ENCODE measurements around the gene PSMA2. TPM values are rescaled to one million over a fixed set of nuclear protein-coding genes. Genes with fewer than 3 reads are reported as not detected.

PSMA2 gene
- total RNA-seq, result 10 to 100 TPM; 14.7 to 58.9 (median 42.8) TPM

DNA sequence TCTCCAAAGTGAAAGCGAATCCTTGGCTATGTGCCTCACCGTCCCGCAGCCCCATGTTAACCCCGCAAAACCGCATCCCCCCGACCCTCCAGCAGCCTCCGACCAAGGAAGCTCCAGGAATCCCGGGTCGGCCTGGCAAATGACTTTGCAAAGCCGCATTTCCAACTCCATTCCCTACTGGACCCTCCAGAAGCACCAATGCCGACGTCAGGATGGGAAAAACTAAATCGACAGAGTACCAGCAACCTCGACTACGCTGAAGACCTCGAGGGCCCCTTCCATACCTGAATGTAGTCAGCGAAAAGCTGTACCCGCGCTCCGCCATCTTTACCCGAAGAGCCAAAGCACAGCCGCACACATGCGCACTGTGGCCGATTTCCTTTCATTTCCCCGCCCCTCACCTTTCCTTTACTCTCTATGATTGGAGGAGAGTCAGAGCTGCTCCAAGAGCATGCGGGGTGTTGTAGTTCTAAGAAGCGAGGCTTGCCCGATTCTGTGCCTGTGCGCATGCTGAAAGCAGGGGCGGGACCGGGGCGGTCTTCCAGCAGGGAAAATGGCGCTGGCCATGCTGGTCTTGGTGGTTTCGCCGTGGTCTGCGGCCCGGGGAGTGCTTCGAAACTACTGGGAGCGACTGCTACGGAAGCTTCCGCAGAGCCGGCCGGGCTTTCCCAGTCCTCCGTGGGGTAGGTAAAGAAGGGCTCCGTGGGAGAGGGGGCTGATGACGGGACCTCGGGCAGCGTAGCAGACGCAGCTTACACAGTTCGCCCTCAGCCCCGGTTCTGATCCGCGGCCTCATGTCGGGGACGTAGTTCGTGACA lies at the start of gene PSMA2, which contains the start of gene MRPL32:
PSMA2 (minus strand) TSS at position 341 of the 818 bp plus-strand sequence; CDS start at position 325, 16 bp downstream.
MRPL32 (plus strand) TSS at position 543 of the 818 bp plus-strand sequence; CDS start at position 554, 11 bp downstream.
- no peaks in the 10 kb centered on the region for H3K9me3 ChIP-seq
- 1% methylated on average over 39 to 44 of the region's 56 CpGs for WGBS, 2 donors
- peaks cover 31 to 57% (median 44%) of the 10 kb centered on the region in 4 donors for H3K4me1 ChIP-seq

DNA sequence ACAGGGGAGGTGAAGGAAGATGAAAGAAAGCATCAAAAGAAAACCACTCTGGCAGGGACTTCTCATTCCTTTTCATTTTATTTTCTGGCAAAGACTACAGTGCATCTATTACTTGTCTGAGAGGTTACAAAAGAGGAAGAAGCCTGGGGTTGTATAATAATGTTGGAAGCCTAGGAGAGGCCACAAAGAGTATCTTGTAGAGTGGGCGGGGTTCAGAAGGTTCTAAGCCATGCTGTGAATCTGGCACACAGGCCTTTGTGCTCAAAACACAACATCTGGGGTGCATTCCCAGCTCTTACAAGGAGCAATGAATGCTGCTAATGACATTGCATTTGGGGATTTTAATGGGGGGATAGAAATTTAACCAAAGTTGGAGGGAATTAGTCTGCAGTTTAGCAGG lies 49.6 kb upstream of the PSMA2 start:
- H3K4me1 ChIP-seq, result no peaks in the 10 kb centered on the region
- peaks cover 0 to 5% (median 0%) of the 10 kb centered on the region in 4 donors for H3K9me3 ChIP-seq
- ATAC-seq (ENCODE audit: low FRiP score in 2 of 2) (no peak), DNase-seq (no peak)
- WGBS, 2 donors, result 73 to 89% methylated on average over 1 of the region's 1 CpG
- no peak overlapping the region for H3K27ac ChIP-seq
- no peak overlapping the region for H3K4me3 ChIP-seq
- H3K27me3 ChIP-seq, result no peaks in the 10 kb centered on the region
- no peak for TF ChIP-seq POLR2A (IDR thresholded peaks at IDR 0.05)
- TF ChIP-seq POLR2AphosphoS5 (IDR thresholded peaks at IDR 0.05), result no peak
- TF ChIP-seq, protein P1, sequence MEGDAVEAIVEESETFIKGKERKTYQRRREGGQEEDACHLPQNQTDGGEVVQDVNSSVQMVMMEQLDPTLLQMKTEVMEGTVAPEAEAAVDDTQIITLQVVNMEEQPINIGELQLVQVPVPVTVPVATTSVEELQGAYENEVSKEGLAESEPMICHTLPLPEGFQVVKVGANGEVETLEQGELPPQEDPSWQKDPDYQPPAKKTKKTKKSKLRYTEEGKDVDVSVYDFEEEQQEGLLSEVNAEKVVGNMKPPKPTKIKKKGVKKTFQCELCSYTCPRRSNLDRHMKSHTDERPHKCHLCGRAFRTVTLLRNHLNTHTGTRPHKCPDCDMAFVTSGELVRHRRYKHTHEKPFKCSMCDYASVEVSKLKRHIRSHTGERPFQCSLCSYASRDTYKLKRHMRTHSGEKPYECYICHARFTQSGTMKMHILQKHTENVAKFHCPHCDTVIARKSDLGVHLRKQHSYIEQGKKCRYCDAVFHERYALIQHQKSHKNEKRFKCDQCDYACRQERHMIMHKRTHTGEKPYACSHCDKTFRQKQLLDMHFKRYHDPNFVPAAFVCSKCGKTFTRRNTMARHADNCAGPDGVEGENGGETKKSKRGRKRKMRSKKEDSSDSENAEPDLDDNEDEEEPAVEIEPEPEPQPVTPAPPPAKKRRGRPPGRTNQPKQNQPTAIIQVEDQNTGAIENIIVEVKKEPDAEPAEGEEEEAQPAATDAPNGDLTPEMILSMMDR (IDR thresholded peaks at IDR 0.05), result no peak
- no peak for TF ChIP-seq EP300 (IDR thresholded peaks at IDR 0.05)
- H3K36me3 ChIP-seq, result no peaks in the 10 kb centered on the region

More for the DNA sequence above, at the start of gene PSMA2, which contains the start of gene MRPL32:
- Histone ChIP-seq H3K4me3 (peak within 1 kb of the TSS; percentile 65 to 97 (median 84)), H3K27ac (peak within 1 kb of the TSS; percentile 87 to 89 (median 88)), H3K36me3 (peaks cover 13 to 29% (median 17%) of the 10 kb centered on the region in 4 donors), H3K27me3 (no peaks in the 10 kb centered on the region)
- DNase-seq (peak; percentile 95 to 98), ATAC-seq (ENCODE audit: low FRiP score in 2 of 2) (peak; percentile 100)
- TF ChIP-seq POLR2AphosphoS5 (IDR thresholded peaks at IDR 0.05), result peak; percentile 87 to 89
- TF ChIP-seq POLR2A (IDR thresholded peaks at IDR 0.05), result peak in 2 of 4 donors; percentile 70 to 78
- TF ChIP-seq EP300 (IDR thresholded peaks at IDR 0.05), result no peak

DNA sequence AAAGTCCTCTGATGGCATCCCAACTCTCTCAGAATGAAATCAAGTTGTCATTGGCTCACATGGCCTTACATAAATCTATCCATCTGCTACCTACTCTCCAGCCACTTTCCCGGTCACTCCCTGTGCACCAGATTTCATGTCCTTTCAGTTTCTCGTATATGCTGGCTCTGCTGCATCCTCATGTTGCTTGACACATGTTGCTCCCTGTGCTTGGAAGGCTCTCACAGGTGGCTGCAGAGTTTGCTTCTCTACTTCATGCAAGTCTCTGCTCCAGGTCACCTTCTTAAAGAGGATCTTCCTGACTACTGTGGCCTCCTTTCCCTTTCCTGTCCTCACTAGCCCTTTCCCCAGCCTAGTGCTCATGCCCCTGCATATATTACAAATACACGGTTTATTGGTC lies 48.5 kb upstream of the PSMA2 start:
- TF ChIP-seq POLR2A (IDR thresholded peaks at IDR 0.05) (no peak), EP300 (IDR thresholded peaks at IDR 0.05) (no peak), POLR2AphosphoS5 (IDR thresholded peaks at IDR 0.05) (no peak)
- TF ChIP-seq, protein P1 (IDR thresholded peaks at IDR 0.05), result no peak
- H3K4me1 ChIP-seq, result no peaks in the 10 kb centered on the region
- no peaks in the 10 kb centered on the region for H3K36me3 ChIP-seq
- no peak for DNase-seq
- no peak overlapping the region for H3K27ac ChIP-seq
- no peak for ATAC-seq (ENCODE audit: low FRiP score in 2 of 2)
- 84 to 87% methylated on average over 3 of the region's 3 CpGs for WGBS, 2 donors
- H3K4me3 ChIP-seq, result no peak overlapping the region
- no peaks in the 10 kb centered on the region for H3K27me3 ChIP-seq
- peaks cover 0 to 5% (median 0%) of the 10 kb centered on the region in 4 donors for H3K9me3 ChIP-seq

DNA sequence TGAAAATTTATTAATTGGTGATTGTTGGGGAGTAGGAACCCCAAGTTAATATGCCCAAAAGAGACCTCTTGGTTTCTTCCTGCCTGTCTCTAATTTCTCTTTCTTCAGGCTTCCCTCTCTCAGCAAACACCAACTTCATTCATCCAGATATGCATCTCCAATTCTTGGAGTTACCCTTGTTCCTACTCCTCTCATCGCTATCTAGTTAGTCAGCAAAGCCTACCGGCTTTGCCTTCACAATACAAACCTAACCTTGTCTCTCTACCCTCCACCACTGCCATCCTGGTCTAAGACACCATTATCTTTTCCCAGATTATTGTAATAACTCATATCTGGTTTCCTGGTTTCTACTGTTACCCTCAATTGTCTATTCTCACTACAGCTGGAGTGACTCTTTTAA lies 48.1 kb upstream of the PSMA2 start:
- H3K27me3 ChIP-seq, result no peaks in the 10 kb centered on the region
- TF ChIP-seq, protein P1 (IDR thresholded peaks at IDR 0.05), result no peak
- TF ChIP-seq EP300 (IDR thresholded peaks at IDR 0.05), result no peak
- no peak for TF ChIP-seq POLR2AphosphoS5 (IDR thresholded peaks at IDR 0.05)
- TF ChIP-seq POLR2A (IDR thresholded peaks at IDR 0.05), result no peak
- H3K4me1 ChIP-seq, result no peaks in the 10 kb centered on the region
- H3K36me3 ChIP-seq, result no peaks in the 10 kb centered on the region
- H3K9me3 ChIP-seq, result peaks cover 0 to 5% (median 0%) of the 10 kb centered on the region in 4 donors
- DNase-seq (no peak), ATAC-seq (ENCODE audit: low FRiP score in 2 of 2) (no peak)
- no peak overlapping the region for H3K27ac ChIP-seq
- no peak overlapping the region for H3K4me3 ChIP-seq
- WGBS, 2 donors, result 71 to 91% methylated on average over 2 of the region's 2 CpGs

DNA sequence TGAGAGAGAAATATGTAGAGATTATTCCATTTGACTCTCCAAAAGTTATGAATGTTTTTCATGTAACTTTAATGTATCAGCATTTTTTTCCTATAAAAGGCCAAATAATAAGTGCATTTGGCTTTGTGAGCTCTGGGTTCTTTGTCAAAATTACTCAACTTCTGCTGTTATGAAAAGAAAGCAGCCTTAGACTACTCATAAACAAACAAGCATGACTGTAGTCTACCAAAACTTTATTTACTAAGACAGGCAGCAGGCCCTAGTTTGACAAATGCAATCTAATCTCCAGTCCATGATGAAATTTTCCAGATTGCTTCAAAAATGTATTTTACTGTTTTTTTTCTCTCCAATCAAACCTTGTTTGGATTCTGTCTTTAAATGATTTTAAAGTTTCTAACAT lies 46.5 kb upstream of the PSMA2 start:
- Histone ChIP-seq H3K27ac (no peak overlapping the region), H3K9me3 (no peaks in the 10 kb centered on the region), H3K27me3 (no peaks in the 10 kb centered on the region), H3K36me3 (no peaks in the 10 kb centered on the region), H3K4me3 (no peak overlapping the region), H3K4me1 (no peaks in the 10 kb centered on the region)
- ATAC-seq (ENCODE audit: low FRiP score in 2 of 2) (no peak), DNase-seq (no peak)
- no peak for TF ChIP-seq POLR2AphosphoS5 (IDR thresholded peaks at IDR 0.05)
- TF ChIP-seq POLR2A (IDR thresholded peaks at IDR 0.05), result no peak
- TF ChIP-seq EP300 (IDR thresholded peaks at IDR 0.05), result no peak
- TF ChIP-seq, protein P1 (IDR thresholded peaks at IDR 0.05), result no peak
